ENCODE results near the gene KCNH2.

DNA sequence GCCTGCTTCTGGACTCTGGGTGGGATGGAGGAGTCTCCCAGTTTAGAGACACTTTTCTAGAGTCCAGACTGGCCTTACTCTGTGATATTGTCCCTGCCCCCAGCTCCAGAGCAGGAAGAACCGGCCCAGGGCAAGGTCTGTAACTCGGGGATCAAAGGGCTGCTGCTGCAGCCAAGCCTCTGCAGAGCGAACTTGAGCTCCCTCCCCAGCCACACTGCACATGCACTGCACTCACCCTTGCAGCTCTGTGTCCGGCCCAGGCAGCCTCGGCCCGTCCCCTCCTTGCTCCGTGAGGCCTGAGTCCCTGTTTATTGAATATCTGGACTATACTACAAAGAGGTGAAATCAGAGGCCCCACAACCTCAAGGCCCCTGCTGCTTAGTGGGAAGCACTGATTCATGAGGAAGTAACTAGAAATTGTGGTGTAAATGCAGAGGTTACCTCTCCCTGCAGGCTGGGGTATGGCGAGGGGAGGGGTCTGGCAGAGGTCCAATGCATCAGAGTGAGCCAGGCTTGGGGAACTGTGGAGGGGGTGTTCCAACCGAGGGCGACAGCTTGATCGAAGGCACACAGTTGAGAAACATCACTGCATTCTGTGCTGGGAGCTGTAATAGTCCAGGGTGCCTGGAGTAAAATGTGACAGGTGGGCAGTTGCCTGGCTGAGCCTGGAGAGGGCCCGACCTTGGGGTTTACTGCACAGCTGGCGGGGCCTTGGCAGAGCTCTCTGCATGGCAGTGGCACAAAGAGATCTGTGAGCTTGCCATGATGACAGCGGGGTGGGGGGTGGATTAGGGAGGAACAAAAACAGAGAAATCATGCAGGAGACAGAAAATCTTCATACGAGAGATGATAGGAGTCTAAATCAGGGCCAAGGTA lies 76.7 kb downstream of the KCNH2 start:
- TF ChIP-seq CTCF (IDR thresholded peaks at IDR 0.05) (no peak), POLR2A (IDR thresholded peaks at IDR 0.05) (no peak)

All from lower leg skin (tissue), 3 donors.